HepG2 (cell line): ENCODE measurements around the gene CALY. TPM values are rescaled to one million over a fixed set of nuclear protein-coding genes. Genes with fewer than 3 reads are reported as not detected.

Experiments
- ATAC-seq: fragments of 200-7000 bp; cut with Tn5 transposase; 3 replicates; pipeline ENCODE4 v1.9.1; 2020; ENCODE audit warnings: mild to moderate bottlenecking, moderate library complexity
- BruUV-seq: library from RNA; stranded (reverse); fragments of 400-500 nt; replicated peaks from 2 replicates; lab custom pipeline; 2021; lab: Mats Ljungman, UMichigan
- CTCF ChIA-PET: fragments of 300-600 bp; formaldehyde crosslinking; extraction: SDS; loops from one replicate; lab custom pipeline; 2021; ENCODE audit warnings: low total read pairs, inconsistent platforms, low intra/inter-chr PET ratio; lab: Yijun Ruan, JAX
- POLR2A ChIA-PET: fragments of 350-600 bp; sonication (Branson Sonifier 250); formaldehyde crosslinking; loops from one replicate; lab custom pipeline; 2020; ENCODE audit warnings: antibody characterized with exemption, inconsistent platforms; lab: Yijun Ruan, JAX
- DNase-seq: peaks from one replicate; pipeline ENCODE4 v3.0.0-alpha.2; 2015; ENCODE audit warnings: low spot score
- FAIRE-seq: peaks from 3 replicates; lab custom pipeline; 2011; peaks lifted over from hg19 to GRCh38; lab: Jason Lieb, UNC
- H2AFZ ChIP-seq: one replicate; pipeline ENCODE4 v1.6.1; 2011; ENCODE audit warnings: low read length, inconsistent platforms
- H3K27ac ChIP-seq: fragments of 300-600 bp; 3 replicates; pipeline ENCODE4 v1.8.0; 2011; ENCODE audit warnings: mixed run types, mild to moderate bottlenecking, mixed read lengths, low read length, inconsistent platforms; ENCODE audit not compliant: insufficient read depth; ENCODE audit errors: extremely low read length
- H3K27me3 ChIP-seq, 2 experiments: fragments of 200-600 bp in 1 of 2; 2 replicates in 1 of 2; 3 replicates in 1 of 2; pipeline versions ENCODE4 v1.6.0 to v1.8.0; 2011; ENCODE audit warnings: low read length in 2 of 2, mild to moderate bottlenecking in 2 of 2, moderate library complexity in 2 of 2, inconsistent platforms in 1 of 2; ENCODE audit not compliant: insufficient read depth in 2 of 2, control insufficient read depth in 1 of 2
- H3K36me3 ChIP-seq, 2 experiments: fragments of 200-600 bp in 1 of 2; replicated peaks in 1 of 2; 2 replicates in 1 of 2; 3 replicates in 1 of 2; pipeline versions ENCODE4 v1.5.1 to v1.8.0; 2011; ENCODE audit warnings: low read length in 2 of 2, inconsistent platforms in 1 of 2; ENCODE audit not compliant: insufficient read depth in 2 of 2, control insufficient read depth in 1 of 2
- H3K4me1 ChIP-seq: 2 replicates; pipeline ENCODE4 v1.5.1; 2012; ENCODE audit warnings: low read length, inconsistent platforms; ENCODE audit not compliant: insufficient read depth
- H3K4me2 ChIP-seq: 2 replicates; pipeline ENCODE4 v1.6.0; 2011; ENCODE audit warnings: low read depth, low read length, inconsistent platforms
- H3K4me3 ChIP-seq, 3 experiments: fragments of 200-600 bp in 1 of 3; sonication (generic), shearing (Covaris generic) in 1 of 3; replicated peaks in 1 of 3; 2 replicates each; pipeline ENCODE4 v1.5.1; 2011 to 2016; ENCODE audit warnings: low read length in 3 of 3, inconsistent platforms in 2 of 3, low read depth in 2 of 3, mild to moderate bottlenecking in 2 of 3, control low read depth in 1 of 3, mixed read lengths in 1 of 3; ENCODE audit not compliant: insufficient read depth in 1 of 3
- H3K79me2 ChIP-seq: one replicate; pipeline ENCODE4 v1.6.1; 2011; ENCODE audit warnings: low read length, inconsistent platforms; ENCODE audit not compliant: insufficient read depth
- H3K9ac ChIP-seq: 2 replicates; pipeline ENCODE4 v1.6.0; 2011; ENCODE audit warnings: mild to moderate bottlenecking, low read depth, low read length, inconsistent platforms; ENCODE audit not compliant: insufficient read depth
- H3K9me3 ChIP-seq: 2 replicates; pipeline ENCODE4 v1.5.1; 2012; ENCODE audit warnings: mild to moderate bottlenecking, low read length
- H4K20me1 ChIP-seq: 2 replicates; pipeline ENCODE4 v1.6.0; 2011; ENCODE audit warnings: inconsistent platforms, mild to moderate bottlenecking, low read length, moderate library complexity; ENCODE audit not compliant: insufficient read depth
- TEAD2 ChIP-seq: sonication (generic); formaldehyde crosslinking; IDR thresholded peaks from 2 replicates; pipeline ENCODE4 v1.9.0; 2021; ENCODE audit warnings: missing genetic modification reagents
- U2AF2 ChIP-seq: fragments of 200-400 bp; formaldehyde crosslinking; IDR thresholded peaks from 2 replicates; pipeline ENCODE4 v1.6.1; 2017; ENCODE audit warnings: low read depth, mild to moderate bottlenecking, low read length
- ZBTB38 ChIP-seq: sonication (generic); formaldehyde crosslinking; IDR thresholded peaks from 2 replicates; pipeline ENCODE4 v1.5.1; 2020; ENCODE audit warnings: mild to moderate bottlenecking, missing genetic modification reagents
- WGBS: methylation state at CpG from one replicate; pipeline ENCODE4 v1.1.6; 2017; ENCODE audit warnings: low lambda C conversion rate; 5-methylcytosine and 5-hydroxymethylcytosine counted together
- in situ Hi-C: cut with HindIII; loops from 2 replicates; pipeline ENCODE4 v1.10.0; 2017; ENCODE audit warnings: low pct_unique_long_range_greater_than_20kb; ENCODE audit not compliant: extremely low pct_ligation_motif_present
- intact Hi-C: fragments of 100-400 bp; cut with micrococcal nuclease; formaldehyde crosslinking; loops from one replicate; pipeline ENCODE4 v1.10.0; 2022; ENCODE audit not compliant: unreplicated experiment
- polyA plus RNA-seq, 8 experiments: library from polyadenylated mRNA; depleted of rRNA in 3 of 8; stranded (reverse) in 7 of 8; unstranded in 1 of 8; fragments of >200 nt; fragmentation: Illumina TruSeq in 4 of 8; extraction: Trizol in 4 of 8; gene quantifications; 2 replicates each; pipeline versions ENCODE4 v1.2.1 to v1.2.3, GENCODE V29; 2011 to 2016; ENCODE audit warnings: low read depth in 4 of 8, missing spikeins in 1 of 8, mixed read lengths in 1 of 8; ENCODE audit not compliant: insufficient read depth in 1 of 8
- total RNA-seq, 5 experiments: library from RNA; depleted of rRNA; stranded (reverse); fragments of >200 nt; fragmentation: Illumina TruSeq; extraction: Trizol; gene quantifications; 2 replicates each; pipeline ENCODE4 v1.2.3, GENCODE V29; 2016; ENCODE audit warnings: low read depth in 1 of 5
- TF ChIP-seq, protein P1 (sequence below): sonication (generic); formaldehyde crosslinking; IDR thresholded peaks from 2 replicates; pipeline ENCODE4 v1.4.0; 2020; ENCODE audit warnings: missing genetic modification reagents
- TF ChIP-seq, protein P2 (sequence below): sonication (generic); formaldehyde crosslinking; IDR thresholded peaks from 2 replicates; pipeline ENCODE4 v1.8.0; 2022; ENCODE audit warnings: mild to moderate bottlenecking, missing genetic modification reagents, moderate library complexity
- TF ChIP-seq, protein P3 (sequence below): IDR thresholded peaks from 2 replicates; pipeline ENCODE4 v1.4.0; 2020; ENCODE audit warnings: mild to moderate bottlenecking, missing genetic modification reagents

The CALY gene
- total and polyA plus RNA-seq, 2 of the 13 experiments (the other 11 are each of a cell fraction or from before 2014, with no cell fraction given): 0.08 TPM; not detected in 1

DNA sequence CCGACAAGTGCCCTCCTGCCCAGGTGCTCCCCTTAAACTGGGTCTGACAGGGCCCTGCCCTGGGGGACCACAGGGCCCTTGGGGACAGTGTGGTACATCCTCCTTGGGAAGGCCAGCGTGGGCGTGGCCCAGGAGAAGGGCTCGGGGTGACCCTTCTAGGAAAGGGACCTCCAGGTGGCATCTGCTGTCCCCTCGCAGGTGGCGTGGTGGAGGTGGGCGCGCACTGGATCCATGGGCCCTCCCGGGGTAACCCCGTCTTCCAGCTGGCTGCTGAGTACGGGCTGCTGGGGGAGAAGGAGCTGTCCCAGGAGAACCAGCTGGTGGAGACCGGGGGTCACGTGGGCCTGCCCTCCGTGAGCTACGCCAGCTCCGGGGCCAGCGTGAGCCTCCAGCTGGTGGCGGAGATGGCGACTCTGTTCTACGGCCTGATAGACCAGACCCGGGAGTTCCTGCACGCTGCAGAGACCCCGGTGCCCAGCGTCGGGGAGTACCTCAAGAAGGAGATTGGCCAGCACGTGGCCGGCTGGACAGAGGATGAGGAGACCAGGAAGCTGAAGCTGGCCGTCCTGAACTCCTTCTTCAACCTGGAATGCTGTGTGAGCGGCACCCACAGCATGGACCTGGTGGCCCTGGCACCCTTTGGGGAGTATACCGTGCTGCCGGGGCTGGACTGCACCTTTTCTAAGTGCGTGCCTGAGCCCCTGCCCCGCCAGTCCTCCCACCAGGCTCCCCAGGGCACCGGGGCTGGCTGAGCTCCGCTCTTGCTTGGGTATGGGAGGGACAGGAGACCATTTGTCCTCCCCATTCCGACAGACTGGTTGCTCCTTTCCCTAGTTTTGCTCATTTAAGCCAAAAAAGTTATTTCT, 43.3 kb upstream of the CALY start:
- H3K27me3 ChIP-seq: peaks cover 0 to 3% of the 10 kb centered on the region in 2 experiments; a peak in 2 of 5 replicates
- in situ Hi-C loops: no loop called here
- no peak overlapping the region for H3K4me2 ChIP-seq
- no peaks in the 10 kb centered on the region for H3K36me3 ChIP-seq
- no peaks in the 10 kb centered on the region for H4K20me1 ChIP-seq
- H3K9ac ChIP-seq: no peak overlapping the region
- POLR2A ChIA-PET: interaction anchor here (3.1 to 4.6 kb wide), 3 partner anchors 15 to 51 kb away, joined by 11 to 78 read pairs (median 21); partner anchors contain the start of genes FUOM and MTG1
- H3K9me3 ChIP-seq: no peaks in the 10 kb centered on the region
- H3K27ac ChIP-seq: no peak overlapping the region
- no peak for DNase-seq
- H3K4me1 ChIP-seq: peaks cover 19% of the 10 kb centered on the region
- H2AFZ ChIP-seq: no peak overlapping the region
- intact Hi-C loops: loop anchor here (10.0 kb wide), 1 partner anchor 55 kb away; no protein-coding TSS in a partner anchor
- no peak for ATAC-seq
- BruUV-seq: no TSS peak
- no peaks in the 10 kb centered on the region for H3K79me2 ChIP-seq
- TF ChIP-seq, protein P1, sequence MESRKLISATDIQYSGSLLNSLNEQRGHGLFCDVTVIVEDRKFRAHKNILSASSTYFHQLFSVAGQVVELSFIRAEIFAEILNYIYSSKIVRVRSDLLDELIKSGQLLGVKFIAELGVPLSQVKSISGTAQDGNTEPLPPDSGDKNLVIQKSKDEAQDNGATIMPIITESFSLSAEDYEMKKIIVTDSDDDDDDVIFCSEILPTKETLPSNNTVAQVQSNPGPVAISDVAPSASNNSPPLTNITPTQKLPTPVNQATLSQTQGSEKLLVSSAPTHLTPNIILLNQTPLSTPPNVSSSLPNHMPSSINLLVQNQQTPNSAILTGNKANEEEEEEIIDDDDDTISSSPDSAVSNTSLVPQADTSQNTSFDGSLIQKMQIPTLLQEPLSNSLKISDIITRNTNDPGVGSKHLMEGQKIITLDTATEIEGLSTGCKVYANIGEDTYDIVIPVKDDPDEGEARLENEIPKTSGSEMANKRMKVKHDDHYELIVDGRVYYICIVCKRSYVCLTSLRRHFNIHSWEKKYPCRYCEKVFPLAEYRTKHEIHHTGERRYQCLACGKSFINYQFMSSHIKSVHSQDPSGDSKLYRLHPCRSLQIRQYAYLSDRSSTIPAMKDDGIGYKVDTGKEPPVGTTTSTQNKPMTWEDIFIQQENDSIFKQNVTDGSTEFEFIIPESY (CRISPR knock-in tag): peak; percentile 86
- no peak for TF ChIP-seq TEAD2 (CRISPR knock-in tag)
- TF ChIP-seq, protein P2, sequence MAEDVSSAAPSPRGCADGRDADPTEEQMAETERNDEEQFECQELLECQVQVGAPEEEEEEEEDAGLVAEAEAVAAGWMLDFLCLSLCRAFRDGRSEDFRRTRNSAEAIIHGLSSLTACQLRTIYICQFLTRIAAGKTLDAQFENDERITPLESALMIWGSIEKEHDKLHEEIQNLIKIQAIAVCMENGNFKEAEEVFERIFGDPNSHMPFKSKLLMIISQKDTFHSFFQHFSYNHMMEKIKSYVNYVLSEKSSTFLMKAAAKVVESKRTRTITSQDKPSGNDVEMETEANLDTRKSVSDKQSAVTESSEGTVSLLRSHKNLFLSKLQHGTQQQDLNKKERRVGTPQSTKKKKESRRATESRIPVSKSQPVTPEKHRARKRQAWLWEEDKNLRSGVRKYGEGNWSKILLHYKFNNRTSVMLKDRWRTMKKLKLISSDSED (CRISPR knock-in tag): no peak
- TF ChIP-seq ZBTB38 (CRISPR knock-in tag): 0 out of 2 replicates have a peak, but pooled peaks have one; percentile 18
- TF ChIP-seq, protein P3, sequence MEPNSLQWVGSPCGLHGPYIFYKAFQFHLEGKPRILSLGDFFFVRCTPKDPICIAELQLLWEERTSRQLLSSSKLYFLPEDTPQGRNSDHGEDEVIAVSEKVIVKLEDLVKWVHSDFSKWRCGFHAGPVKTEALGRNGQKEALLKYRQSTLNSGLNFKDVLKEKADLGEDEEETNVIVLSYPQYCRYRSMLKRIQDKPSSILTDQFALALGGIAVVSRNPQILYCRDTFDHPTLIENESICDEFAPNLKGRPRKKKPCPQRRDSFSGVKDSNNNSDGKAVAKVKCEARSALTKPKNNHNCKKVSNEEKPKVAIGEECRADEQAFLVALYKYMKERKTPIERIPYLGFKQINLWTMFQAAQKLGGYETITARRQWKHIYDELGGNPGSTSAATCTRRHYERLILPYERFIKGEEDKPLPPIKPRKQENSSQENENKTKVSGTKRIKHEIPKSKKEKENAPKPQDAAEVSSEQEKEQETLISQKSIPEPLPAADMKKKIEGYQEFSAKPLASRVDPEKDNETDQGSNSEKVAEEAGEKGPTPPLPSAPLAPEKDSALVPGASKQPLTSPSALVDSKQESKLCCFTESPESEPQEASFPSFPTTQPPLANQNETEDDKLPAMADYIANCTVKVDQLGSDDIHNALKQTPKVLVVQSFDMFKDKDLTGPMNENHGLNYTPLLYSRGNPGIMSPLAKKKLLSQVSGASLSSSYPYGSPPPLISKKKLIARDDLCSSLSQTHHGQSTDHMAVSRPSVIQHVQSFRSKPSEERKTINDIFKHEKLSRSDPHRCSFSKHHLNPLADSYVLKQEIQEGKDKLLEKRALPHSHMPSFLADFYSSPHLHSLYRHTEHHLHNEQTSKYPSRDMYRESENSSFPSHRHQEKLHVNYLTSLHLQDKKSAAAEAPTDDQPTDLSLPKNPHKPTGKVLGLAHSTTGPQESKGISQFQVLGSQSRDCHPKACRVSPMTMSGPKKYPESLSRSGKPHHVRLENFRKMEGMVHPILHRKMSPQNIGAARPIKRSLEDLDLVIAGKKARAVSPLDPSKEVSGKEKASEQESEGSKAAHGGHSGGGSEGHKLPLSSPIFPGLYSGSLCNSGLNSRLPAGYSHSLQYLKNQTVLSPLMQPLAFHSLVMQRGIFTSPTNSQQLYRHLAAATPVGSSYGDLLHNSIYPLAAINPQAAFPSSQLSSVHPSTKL (CRISPR knock-in tag): no peak
- no peak for TF ChIP-seq U2AF2
- TF ChIP-seq, all 625 proteins: peak for 2
- CTCF ChIA-PET: no interaction called here
- no peak for FAIRE-seq
- H3K4me3 ChIP-seq: no peak overlapping the region
- 85% methylated on average over 22 of the region's 36 CpGs for WGBS
